SH-SY5Y (cell line): Measurements from ENCODE around the gene TRIM54.

Experiments used
- GATA2 ChIP-seq: IDR thresholded peaks from 2 replicates; pipeline ENCODE4 v1.6.1; 2011; ENCODE audit warnings: mild to moderate bottlenecking, low read depth, low read length
- GATA3 ChIP-seq: IDR thresholded peaks from 2 replicates; pipeline ENCODE4 v1.6.1; 2011; ENCODE audit warnings: low read depth, mild to moderate bottlenecking, low read length, moderate library complexity

GRCh38 chr2:27354597-27354927 is 72.3 kb downstream of the TRIM54 start:
- TF ChIP-seq GATA2: no peak
- no peak for TF ChIP-seq GATA3
